Liver (tissue), 3 donors: Measurements from ENCODE around the gene TPGS1.

Experiments used
- CTCF ChIP-seq: fragments of 150-350 bp; IDR thresholded peaks from 2 replicates; pipeline ENCODE4 v1.5.1; 2017; ENCODE audit warnings: improper control_type of control experiment, low read depth, low read length; ENCODE audit not compliant: missing input control
- RAD21 ChIP-seq, 2 donors: IDR thresholded peaks; 2 replicates each; pipeline ENCODE4 v1.6.1; 2016; ENCODE audit warnings: antibody characterized with exemption in 2 of 2, mild to moderate bottlenecking in 2 of 2
- donor health status: healthy.
- donor health status: healthy.

- TF ChIP-seq RAD21 (IDR thresholded peaks at IDR 0.05) (no peak), CTCF (no peak)
Observed at GRCh38 chr19:501646-502045, 5.7 kb upstream of the TPGS1 start.
